ENCODE measurements around the gene TMOD1.
"Not testable (repeated sequence)": the region's sequence is repeated elsewhere in the genome, so short reads cannot be mapped to it uniquely, and the experiment has no call there.

Gene TMOD1

GRCh38 chr9:97475059-97475458 lies 26.4 kb upstream of the TMOD1 start:
- Histone ChIP-seq H3K4me1 (ENCODE audit: control insufficient read depth, insufficient read depth, low read length, unreplicated experiment) (peaks cover 3% of the 10 kb centered on the region), H3K4me3 (ENCODE audit: low read depth, low read length) (no peak overlapping the region), H3K27ac (ENCODE audit: low read depth, low read length) (no peak overlapping the region), H2AFZ (ENCODE audit: low read length, unreplicated experiment) (no peak overlapping the region), H3K79me2 (ENCODE audit: control insufficient read depth, insufficient read depth, low read length, unreplicated experiment) (no peaks in the 10 kb centered on the region), H3K36me3 (ENCODE audit: insufficient read depth, low read length) (peaks cover 8% of the 10 kb centered on the region; the same call in 1 of the 2 replicates), H3K27me3 (ENCODE audit: insufficient read depth, low read length) (no peaks in the 10 kb centered on the region)

DNA sequence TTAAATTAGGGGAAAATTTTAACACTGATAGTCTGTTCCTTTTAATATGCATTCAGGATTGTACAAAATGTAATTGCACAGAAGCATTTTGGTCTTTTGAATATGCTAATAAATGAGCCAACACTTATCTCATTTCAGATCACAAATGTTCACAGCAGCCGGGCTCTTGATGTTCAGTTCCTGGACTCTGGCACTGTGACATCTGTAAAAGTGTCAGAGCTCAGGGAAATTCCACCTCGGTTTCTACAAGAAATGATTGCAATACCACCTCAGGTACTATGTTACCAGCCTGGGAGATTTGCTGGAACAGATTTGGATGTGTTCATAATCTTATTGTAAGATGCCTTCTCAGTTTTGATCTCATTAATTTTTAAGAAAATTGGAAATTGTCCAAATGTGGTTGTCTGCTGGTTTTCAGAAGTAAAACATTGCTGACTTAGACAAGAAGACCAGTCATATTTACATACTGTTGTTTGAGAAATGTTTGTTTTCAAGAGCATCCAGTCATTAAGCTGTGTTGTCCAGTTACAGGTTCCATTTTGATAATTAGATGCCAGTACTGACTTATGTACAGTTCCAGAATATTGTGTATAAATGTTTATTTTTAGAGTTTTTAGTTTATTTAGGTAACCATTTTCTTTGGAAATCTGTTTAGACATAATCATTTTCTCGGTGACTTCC lies 23.0 kb upstream of the TMOD1 start:
- Histone ChIP-seq H2AFZ (ENCODE audit: low read length, unreplicated experiment) (no peak overlapping the region), H3K4me1 (ENCODE audit: control insufficient read depth, insufficient read depth, low read length, unreplicated experiment) (peaks cover 3% of the 10 kb centered on the region), H3K4me3 (ENCODE audit: low read depth, low read length) (no peak overlapping the region), H3K79me2 (ENCODE audit: control insufficient read depth, insufficient read depth, low read length, unreplicated experiment) (no peaks in the 10 kb centered on the region), H3K27me3 (ENCODE audit: insufficient read depth, low read length) (no peaks in the 10 kb centered on the region), H3K36me3 (ENCODE audit: insufficient read depth, low read length) (peaks cover 23% of the 10 kb centered on the region), H3K27ac (ENCODE audit: low read depth, low read length) (no peak overlapping the region)

GRCh38 chr9:97479496-97480159 lies 21.8 kb upstream of the TMOD1 start:
- Histone ChIP-seq H3K27ac (ENCODE audit: low read depth, low read length) (no peak overlapping the region), H3K4me1 (ENCODE audit: control insufficient read depth, insufficient read depth, low read length, unreplicated experiment) (no peaks in the 10 kb centered on the region), H2AFZ (ENCODE audit: low read length, unreplicated experiment) (no peak overlapping the region)

DNA sequence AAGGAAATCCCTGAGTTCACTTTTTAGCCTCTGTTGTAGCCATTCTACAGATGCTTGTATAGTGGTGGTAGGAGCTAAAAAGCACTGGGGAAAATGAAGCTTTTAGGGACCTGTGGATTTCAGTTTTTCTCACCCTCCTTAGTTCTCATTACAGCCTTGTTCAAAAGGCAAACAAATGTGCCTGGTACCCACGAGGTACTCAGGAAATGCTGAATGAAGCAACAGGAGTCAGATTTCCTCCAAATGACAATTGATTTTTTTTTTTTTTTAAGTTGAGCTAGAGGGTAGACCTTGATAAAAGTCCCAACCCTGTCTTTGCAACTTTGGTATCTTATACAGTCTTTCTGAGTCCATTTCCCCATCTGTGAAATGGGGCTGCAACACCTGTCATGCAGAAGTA lies 21.3 kb upstream of the TMOD1 start:
- Histone ChIP-seq H3K4me3 (ENCODE audit: low read depth, low read length) (no peak overlapping the region), H3K27ac (ENCODE audit: low read depth, low read length) (no peak overlapping the region), H2AFZ (ENCODE audit: low read length, unreplicated experiment) (no peak overlapping the region), H3K4me1 (ENCODE audit: control insufficient read depth, insufficient read depth, low read length, unreplicated experiment) (no peaks in the 10 kb centered on the region), H3K27me3 (ENCODE audit: insufficient read depth, low read length) (no peaks in the 10 kb centered on the region), H3K36me3 (ENCODE audit: insufficient read depth, low read length) (peaks cover 23% of the 10 kb centered on the region), H3K79me2 (ENCODE audit: control insufficient read depth, insufficient read depth, low read length, unreplicated experiment) (no peaks in the 10 kb centered on the region)

More at GRCh38 chr9:97479496-97480159, 21.8 kb upstream of the TMOD1 start:
- Histone ChIP-seq H3K36me3 (ENCODE audit: insufficient read depth, low read length) (peaks cover 28% of the 10 kb centered on the region), H3K79me2 (ENCODE audit: control insufficient read depth, insufficient read depth, low read length, unreplicated experiment) (no peaks in the 10 kb centered on the region), H3K4me3 (ENCODE audit: low read depth, low read length) (no peak overlapping the region), H3K27me3 (ENCODE audit: insufficient read depth, low read length) (no peaks in the 10 kb centered on the region)

DNA sequence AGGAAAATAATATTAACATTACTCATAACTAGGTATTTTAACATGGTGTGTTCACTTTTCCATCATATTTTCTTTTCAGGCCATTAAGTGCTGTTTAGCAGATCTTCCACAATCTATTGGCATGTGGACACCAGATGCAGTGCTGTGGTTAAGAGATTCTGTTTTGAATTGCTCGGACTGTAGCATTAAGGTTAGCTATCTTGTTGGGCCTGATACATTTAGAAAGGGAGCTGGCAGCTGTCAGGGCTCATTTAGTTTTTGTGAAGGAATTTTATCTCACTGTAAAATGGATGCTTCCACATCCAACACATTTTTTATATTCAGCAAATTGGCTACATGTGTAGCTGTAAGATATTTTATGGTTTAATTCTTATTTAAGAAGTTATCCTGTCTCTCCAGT lies 20.7 kb upstream of the TMOD1 start:
- Histone ChIP-seq H3K4me1 (ENCODE audit: control insufficient read depth, insufficient read depth, low read length, unreplicated experiment) (no peaks in the 10 kb centered on the region), H3K27me3 (ENCODE audit: insufficient read depth, low read length) (no peaks in the 10 kb centered on the region), H2AFZ (ENCODE audit: low read length, unreplicated experiment) (no peak overlapping the region), H3K79me2 (ENCODE audit: control insufficient read depth, insufficient read depth, low read length, unreplicated experiment) (no peaks in the 10 kb centered on the region), H3K27ac (ENCODE audit: low read depth, low read length) (no peak overlapping the region), H3K4me3 (ENCODE audit: low read depth, low read length) (no peak overlapping the region), H3K36me3 (ENCODE audit: insufficient read depth, low read length) (peaks cover 23% of the 10 kb centered on the region)

GRCh38 chr9:97484134-97484533 lies 17.3 kb upstream of the TMOD1 start:
- no peak overlapping the region for H2AFZ ChIP-seq (ENCODE audit: low read length, unreplicated experiment)

GRCh38 chr9:97487107-97487506 lies 14.4 kb upstream of the TMOD1 start:
- no peak overlapping the region for H3K27ac ChIP-seq (ENCODE audit: low read depth, low read length)
- H3K27me3 ChIP-seq (ENCODE audit: insufficient read depth, low read length): no peaks in the 10 kb centered on the region
- H3K4me3 ChIP-seq (ENCODE audit: low read depth, low read length): no peak overlapping the region
- no peak overlapping the region for H2AFZ ChIP-seq (ENCODE audit: low read length, unreplicated experiment)
- peaks cover 39% of the 10 kb centered on the region for H3K36me3 ChIP-seq (ENCODE audit: insufficient read depth, low read length)
- no peaks in the 10 kb centered on the region for H3K4me1 ChIP-seq (ENCODE audit: control insufficient read depth, insufficient read depth, low read length, unreplicated experiment)
- H3K79me2 ChIP-seq (ENCODE audit: control insufficient read depth, insufficient read depth, low read length, unreplicated experiment): no peaks in the 10 kb centered on the region

More at GRCh38 chr9:97484134-97484533, 17.3 kb upstream of the TMOD1 start:
- no peaks in the 10 kb centered on the region for H3K4me1 ChIP-seq (ENCODE audit: control insufficient read depth, insufficient read depth, low read length, unreplicated experiment)
- H3K79me2 ChIP-seq (ENCODE audit: control insufficient read depth, insufficient read depth, low read length, unreplicated experiment): no peaks in the 10 kb centered on the region
- H3K36me3 ChIP-seq (ENCODE audit: insufficient read depth, low read length): peaks cover 41% of the 10 kb centered on the region
- no peaks in the 10 kb centered on the region for H3K27me3 ChIP-seq (ENCODE audit: insufficient read depth, low read length)
- no peak overlapping the region for H3K4me3 ChIP-seq (ENCODE audit: low read depth, low read length)
- no peak overlapping the region for H3K27ac ChIP-seq (ENCODE audit: low read depth, low read length)

- peaks cover 32% of the 10 kb centered on the region for H3K36me3 ChIP-seq (ENCODE audit: insufficient read depth, low read length)
- H3K27me3 ChIP-seq (ENCODE audit: insufficient read depth, low read length): no peaks in the 10 kb centered on the region
- H3K4me3 ChIP-seq (ENCODE audit: low read depth, low read length): no peak overlapping the region
- no peak overlapping the region for H2AFZ ChIP-seq (ENCODE audit: low read length, unreplicated experiment)
- no peaks in the 10 kb centered on the region for H3K79me2 ChIP-seq (ENCODE audit: control insufficient read depth, insufficient read depth, low read length, unreplicated experiment)
- H3K4me1 ChIP-seq (ENCODE audit: control insufficient read depth, insufficient read depth, low read length, unreplicated experiment): no peaks in the 10 kb centered on the region
- no peak overlapping the region for H3K27ac ChIP-seq (ENCODE audit: low read depth, low read length)
Observed at GRCh38 chr9:97487861-97488260, 13.6 kb upstream of the TMOD1 start.

GRCh38 chr9:97491216-97491999 lies 10.1 kb upstream of the TMOD1 start:
- Histone ChIP-seq H3K4me1 (ENCODE audit: control insufficient read depth, insufficient read depth, low read length, unreplicated experiment) (no peaks in the 10 kb centered on the region), H3K4me3 (ENCODE audit: low read depth, low read length) (no peak overlapping the region), H3K27me3 (ENCODE audit: insufficient read depth, low read length) (no peaks in the 10 kb centered on the region), H2AFZ (ENCODE audit: low read length, unreplicated experiment) (no peak overlapping the region), H3K79me2 (ENCODE audit: control insufficient read depth, insufficient read depth, low read length, unreplicated experiment) (no peaks in the 10 kb centered on the region), H3K27ac (ENCODE audit: low read depth, low read length) (no peak overlapping the region), H3K36me3 (ENCODE audit: insufficient read depth, low read length) (peaks cover 29% of the 10 kb centered on the region)

GRCh38 chr9:97497558-97498375 lies 3.7 kb upstream of the TMOD1 start:
- H3K79me2 ChIP-seq (ENCODE audit: control insufficient read depth, insufficient read depth, low read length, unreplicated experiment); H3K27ac ChIP-seq (ENCODE audit: low read depth, low read length); H3K36me3 ChIP-seq (ENCODE audit: insufficient read depth, low read length); H3K4me1 ChIP-seq (ENCODE audit: control insufficient read depth, insufficient read depth, low read length, unreplicated experiment); H3K4me3 ChIP-seq (ENCODE audit: low read depth, low read length); H2AFZ ChIP-seq (ENCODE audit: low read length, unreplicated experiment): not testable (repeated sequence)
- H3K27me3 ChIP-seq (ENCODE audit: insufficient read depth, low read length): peaks cover 33% of the 10 kb centered on the region

Measured in ACC112 (cell line).